ENCODE measurements around the gene TMEFF2. TPM values are rescaled to one million over a fixed set of nuclear protein-coding genes. Genes with fewer than 3 reads are reported as not detected.

The TMEFF2 gene
- total and polyA plus RNA-seq, 2 of the 4 experiments (the other 2 are of a cell fraction) = 1.3 to 3.0 TPM

DNA sequence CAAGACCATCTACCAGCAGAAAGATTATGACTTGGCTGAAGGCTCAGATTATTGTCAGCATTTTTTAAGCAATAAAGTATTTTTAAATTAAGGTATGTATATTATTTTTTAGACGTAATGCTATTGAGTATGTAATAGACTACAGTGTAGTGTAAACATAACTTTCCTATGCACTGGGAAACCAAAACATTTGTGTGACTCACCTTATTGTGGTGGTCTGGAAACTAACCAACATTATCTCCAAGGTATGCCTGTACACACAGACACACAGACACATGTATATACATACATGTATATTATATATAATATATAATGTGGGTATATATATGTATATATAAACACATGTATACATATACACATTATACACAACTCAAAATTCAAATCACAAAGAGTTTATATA, 9.1 kb upstream of the TMEFF2 start:
- Histone ChIP-seq H4K8ac (ENCODE audit: low read depth in 2 of 2, low read length in 2 of 2) (no peak overlapping the region), H4K20me1 (ENCODE audit: insufficient read depth, low read length) (no peaks in the 10 kb centered on the region), H3K36me3 (ENCODE audit: control insufficient read depth, insufficient read depth, low read length) (no peaks in the 10 kb centered on the region), H3K27ac (ENCODE audit: insufficient read depth, low read length) (no peak overlapping the region), H3K4me3 (ENCODE audit: insufficient read depth, low read depth, low read length) (no peak overlapping the region), H2BK5ac (ENCODE audit: low read depth, low read length, poor library complexity, severe bottlenecking) (no peak overlapping the region), H3K18ac (ENCODE audit: low read depth, low read length) (no peak overlapping the region), H3K79me1 (ENCODE audit: low read depth in 1 of 2, low read length in 2 of 2) (no peaks in the 10 kb centered on the region), H2BK15ac (ENCODE audit: low read depth, low read length) (no peak overlapping the region), H3K9me1 (ENCODE audit: insufficient read depth, low read length) (no peaks in the 10 kb centered on the region), H3K9me3 (ENCODE audit: control insufficient read depth, insufficient read depth, low read length) (no peaks in the 10 kb centered on the region), H2BK120ac (ENCODE audit: low read depth, low read length) (no peak overlapping the region), H2AFZ (replicated peaks; ENCODE audit: low read length, poor library complexity) (no peak overlapping the region), H3K4me1 (ENCODE audit: control insufficient read depth, insufficient read depth, low read length) (no peaks in the 10 kb centered on the region), H3K56ac (ENCODE audit: extremely low read depth, insufficient read depth, low read length) (no peak overlapping the region), H2AK9ac (replicated peaks; ENCODE audit: low read depth, low read length, poor library complexity) (no peak overlapping the region), H3K9ac (ENCODE audit: low read depth, low read length) (no peak overlapping the region), H3K4me2 (ENCODE audit: low read depth, low read length) (no peak overlapping the region), H4K91ac (ENCODE audit: insufficient read depth, low read depth, low read length) (no peak overlapping the region), H4K5ac (ENCODE audit: low read depth, low read length) (no peak overlapping the region), H2BK20ac (ENCODE audit: low read depth, low read length) (no peak overlapping the region), H3K14ac (replicated peaks; ENCODE audit: low read depth, low read length) (no peak overlapping the region), H3K4ac (ENCODE audit: low read depth, low read length) (no peak overlapping the region), H3K23ac (ENCODE audit: low read depth, low read length) (no peak overlapping the region), H3K27me3 (ENCODE audit: control insufficient read depth, insufficient read depth, low read length) (no peaks in the 10 kb centered on the region; the same call in 1 of the 2 replicates), H2AK5ac (ENCODE audit: low read depth, low read length) (no peak overlapping the region)
- no peak for ATAC-seq (ENCODE audit: low read depth)
- WGBS, 2 experiments (ENCODE audit: extremely low coverage in 2 of 2, insufficient read length in 1 of 2) = no CpG with 5 or more reads among the region's 1 CpG
- POLR2A ChIA-PET (ENCODE audit: unreplicated experiment) = no interaction called here
- in situ Hi-C loops (cut with MboI; ENCODE audit: low sequenced_read_pairs) (loop anchor here (10.0 kb wide), 1 partner anchor 81 kb away; no protein-coding TSS in a partner anchor), dilution Hi-C loops (cut with HindIII; ENCODE audit: low sequenced_read_pairs, unreplicated experiment) (no loop called here), intact Hi-C loops (cut with micrococcal nuclease) (no loop called here)
- CTCF ChIA-PET = no interaction called here
- DNase-seq = peak; percentile 68
- no peak for TF ChIP-seq CEBPB (IDR thresholded peaks at IDR 0.05; ENCODE audit: low read depth, low read length)
- TF ChIP-seq MAZ (IDR thresholded peaks at IDR 0.05; ENCODE audit: borderline replicate concordance, low read depth, low read length) = no peak
- TF ChIP-seq RFX5 (IDR thresholded peaks at IDR 0.05; ENCODE audit: low read depth, low read length) = no peak
- BruUV-seq (replicated peaks) = no TSS peak

All from IMR-90 (cell line).